ENCODE data around the gene SDC1. TPM values are rescaled to one million over a fixed set of nuclear protein-coding genes. Genes with fewer than 3 reads are reported as not detected.

The SDC1 gene
- total RNA-seq, 4 donors from 2014 or later, result 25.6 to 343 (median 197) TPM

DNA sequence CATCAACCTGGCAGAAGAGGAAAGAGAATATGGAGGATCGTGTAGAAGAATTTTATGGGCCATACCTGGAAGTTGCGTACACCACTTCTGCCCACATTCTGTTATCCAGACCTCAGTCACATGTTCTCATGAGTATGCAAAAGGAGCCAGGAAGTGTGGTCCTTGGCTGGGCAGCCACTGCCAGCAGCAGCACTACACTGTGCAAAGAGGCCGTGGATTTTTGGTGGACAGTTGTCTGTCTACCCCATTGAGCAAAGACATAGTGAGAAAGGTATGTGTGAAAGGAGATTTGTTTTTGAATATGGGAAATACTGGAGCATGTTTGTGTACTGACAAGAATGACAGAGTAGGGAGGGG is 68.1 kb downstream of the SDC1 start:
- TF ChIP-seq POLR2A (IDR thresholded peaks at IDR 0.05), result no peak
- TF ChIP-seq, protein P1, sequence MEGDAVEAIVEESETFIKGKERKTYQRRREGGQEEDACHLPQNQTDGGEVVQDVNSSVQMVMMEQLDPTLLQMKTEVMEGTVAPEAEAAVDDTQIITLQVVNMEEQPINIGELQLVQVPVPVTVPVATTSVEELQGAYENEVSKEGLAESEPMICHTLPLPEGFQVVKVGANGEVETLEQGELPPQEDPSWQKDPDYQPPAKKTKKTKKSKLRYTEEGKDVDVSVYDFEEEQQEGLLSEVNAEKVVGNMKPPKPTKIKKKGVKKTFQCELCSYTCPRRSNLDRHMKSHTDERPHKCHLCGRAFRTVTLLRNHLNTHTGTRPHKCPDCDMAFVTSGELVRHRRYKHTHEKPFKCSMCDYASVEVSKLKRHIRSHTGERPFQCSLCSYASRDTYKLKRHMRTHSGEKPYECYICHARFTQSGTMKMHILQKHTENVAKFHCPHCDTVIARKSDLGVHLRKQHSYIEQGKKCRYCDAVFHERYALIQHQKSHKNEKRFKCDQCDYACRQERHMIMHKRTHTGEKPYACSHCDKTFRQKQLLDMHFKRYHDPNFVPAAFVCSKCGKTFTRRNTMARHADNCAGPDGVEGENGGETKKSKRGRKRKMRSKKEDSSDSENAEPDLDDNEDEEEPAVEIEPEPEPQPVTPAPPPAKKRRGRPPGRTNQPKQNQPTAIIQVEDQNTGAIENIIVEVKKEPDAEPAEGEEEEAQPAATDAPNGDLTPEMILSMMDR (IDR thresholded peaks at IDR 0.05), result no peak
- Histone ChIP-seq H3K27ac (peak overlapping the region in 3 of 4 donors; percentile 62 to 86 (median 84)), H3K9me3 (no peaks in the 10 kb centered on the region), H3K4me1 (no peaks in the 10 kb centered on the region), H3K27me3 (no peaks in the 10 kb centered on the region), H3K4me3 (no peak overlapping the region), H3K36me3 (no peaks in the 10 kb centered on the region)
- DNase-seq, result peak in 1 of 3 donors; percentile 67

DNA sequence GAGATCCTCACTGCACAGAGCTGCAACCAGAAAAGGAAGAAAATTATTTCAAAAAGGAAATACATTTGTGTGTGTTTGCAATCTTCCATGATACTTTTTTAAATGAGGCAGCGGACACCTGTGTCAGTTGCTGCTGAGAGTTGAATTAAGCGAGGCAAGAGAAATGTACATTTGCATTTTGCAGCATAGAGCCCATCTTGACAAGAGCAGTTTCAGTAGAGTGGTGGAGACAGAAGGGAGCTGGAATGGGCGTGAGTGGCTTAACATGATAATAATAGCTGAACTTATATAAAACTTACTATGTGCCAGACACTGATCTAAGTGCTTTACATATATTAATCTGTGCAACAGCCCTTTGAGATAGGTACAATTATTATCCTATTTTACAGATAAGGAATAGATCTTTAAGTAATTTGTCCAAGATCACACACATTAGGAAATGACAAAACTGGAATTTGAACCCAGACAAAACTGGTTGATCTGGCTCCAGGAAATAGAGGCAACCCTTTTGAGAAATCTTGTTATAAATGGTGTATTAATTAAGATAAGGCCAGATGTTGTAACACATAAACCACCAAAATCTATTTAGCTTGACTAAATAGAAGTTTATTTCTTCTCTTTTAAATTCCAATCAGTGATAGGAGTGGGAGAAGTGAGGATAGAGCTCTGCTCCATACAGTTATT is 68.7 kb downstream of the SDC1 start:
- TF ChIP-seq POLR2A (IDR thresholded peaks at IDR 0.05), result no peak
- TF ChIP-seq, protein P1 (IDR thresholded peaks at IDR 0.05), result no peak
- Histone ChIP-seq H3K36me3 (no peaks in the 10 kb centered on the region), H3K4me3 (no peak overlapping the region), H3K4me1 (no peaks in the 10 kb centered on the region), H3K27me3 (no peaks in the 10 kb centered on the region), H3K27ac (peak overlapping the region in 3 of 4 donors; percentile 62 to 86 (median 84)), H3K9me3 (no peaks in the 10 kb centered on the region)
- DNase-seq, result no peak

DNA sequence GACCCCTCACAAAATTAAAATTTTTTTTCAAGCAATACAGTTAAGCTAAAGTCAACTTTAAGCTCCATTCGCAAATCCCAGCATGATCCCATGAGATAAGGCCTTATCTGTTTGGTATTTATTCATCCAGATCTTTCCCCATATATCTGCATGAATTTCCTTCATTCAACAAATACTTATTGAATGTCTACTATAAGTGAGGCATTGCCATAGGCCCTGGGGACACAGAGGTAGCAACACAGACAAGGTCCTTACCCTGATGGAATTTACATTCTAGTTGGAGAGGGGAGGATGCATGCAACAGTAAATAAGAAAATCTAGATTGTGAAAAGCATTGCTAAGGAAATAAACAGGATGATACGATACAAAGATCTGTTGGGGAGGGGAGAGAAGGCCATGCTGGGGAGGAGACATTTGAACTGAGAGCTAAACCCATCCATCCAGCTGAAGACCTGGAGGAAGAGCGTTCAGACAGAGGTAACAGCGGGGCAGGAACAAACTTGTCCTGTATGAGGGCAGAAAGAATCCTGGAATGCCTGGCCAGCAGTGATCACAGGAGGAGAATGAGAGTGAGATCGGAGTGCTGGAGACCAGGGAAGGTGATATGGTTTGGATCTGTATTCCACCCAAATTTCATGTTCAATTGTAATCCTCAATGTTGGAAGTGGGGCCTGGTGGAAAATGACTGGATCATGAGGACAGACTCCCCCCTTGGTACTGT is 71.6 kb downstream of the SDC1 start:
- no peak overlapping the region for H3K27ac ChIP-seq
- no peaks in the 10 kb centered on the region for H3K27me3 ChIP-seq
- no peaks in the 10 kb centered on the region for H3K9me3 ChIP-seq
- H3K4me1 ChIP-seq, result no peaks in the 10 kb centered on the region
- H3K36me3 ChIP-seq, result no peaks in the 10 kb centered on the region
- TF ChIP-seq, protein P1 (IDR thresholded peaks at IDR 0.05), result no peak
- TF ChIP-seq POLR2A (IDR thresholded peaks at IDR 0.05), result no peak
- H3K4me3 ChIP-seq, result no peak overlapping the region
- DNase-seq, result no peak

DNA sequence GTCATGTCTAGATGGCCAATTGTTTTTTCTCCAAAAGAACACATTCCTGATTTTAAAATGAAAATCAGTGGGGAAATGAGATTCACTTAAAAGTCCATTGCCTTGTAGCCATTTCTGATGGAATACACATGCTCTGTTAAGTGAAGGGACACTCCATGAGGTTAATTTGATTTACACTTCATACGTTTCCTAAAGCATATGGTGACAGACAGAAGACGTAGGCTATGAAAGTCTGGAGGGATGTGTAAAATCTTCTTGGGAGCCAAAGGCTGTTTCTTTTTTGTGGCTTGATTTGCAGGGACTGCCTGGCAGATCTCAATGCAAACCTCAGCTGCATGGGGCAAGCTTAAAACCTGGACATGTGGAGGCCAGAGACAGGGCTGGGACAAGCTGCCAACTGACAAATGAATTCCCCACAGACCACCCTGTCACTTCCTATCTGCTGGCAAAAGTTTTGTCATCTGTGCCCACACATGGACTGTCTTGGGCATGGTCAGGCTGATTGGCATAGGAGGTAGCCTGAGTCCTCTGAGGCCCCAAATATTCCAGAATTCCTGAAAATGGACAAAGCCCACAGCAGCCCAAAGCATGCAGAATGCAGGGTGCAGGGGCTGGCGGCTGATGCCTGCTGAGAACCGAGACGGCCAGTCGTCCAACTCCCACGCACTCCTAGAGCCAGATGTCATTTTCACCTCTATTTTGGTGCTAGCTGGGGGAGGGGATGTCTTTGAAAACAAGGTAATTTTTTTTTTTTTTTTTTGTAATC is 73.9 kb downstream of the SDC1 start:
- Histone ChIP-seq H3K9me3 (no peaks in the 10 kb centered on the region), H3K4me1 (no peaks in the 10 kb centered on the region), H3K4me3 (no peak overlapping the region), H3K27ac (no peak overlapping the region), H3K36me3 (no peaks in the 10 kb centered on the region), H3K27me3 (no peaks in the 10 kb centered on the region)
- TF ChIP-seq, protein P1 (IDR thresholded peaks at IDR 0.05), result no peak
- TF ChIP-seq POLR2A (IDR thresholded peaks at IDR 0.05), result no peak
- no peak for DNase-seq

Small RNA genes within 50 kb of the gene (small RNA-seq; reads per million reads assigned to genes)
- gene RN7SL140P, result 0 reads per million in 2 donors
- gene RNU6-961P, result 0 reads per million in 2 donors
- 0 reads per million in 2 donors for gene RNU7-113P

Other genes starting within 250 kb of the SDC1 start
- 1 to 10 TPM; 3.4 to 4.1 (median 3.8) TPM for gene WDR35, start 235.0 kb downstream of the SDC1 start, total RNA-seq
- gene MATN3, start 212.5 kb downstream of the SDC1 start, total RNA-seq, result under 1 TPM in 1 of 4 donors, not detected in 3; 0.40 TPM
- gene LAPTM4A, start 173.5 kb downstream of the SDC1 start, total RNA-seq, result 10 to 100 TPM; 27.3 to 65.0 (median 50.0) TPM
- gene PUM2, start 125.7 kb upstream of the SDC1 start, total RNA-seq, result 10 to 100 TPM; 61.2 to 88.3 (median 74.8) TPM
- gene RHOB, start 221.9 kb upstream of the SDC1 start, total RNA-seq, result 100 to 1,000 TPM in 3 of 4 donors, 10 to 100 TPM in 1; 61.6 to 488 (median 202) TPM